ENCODE data around the gene KCTD1. TPM values are rescaled to one million over a fixed set of nuclear protein-coding genes. Genes with fewer than 3 reads are reported as not detected.

The KCTD1 gene
- total and polyA plus RNA-seq, 5 donors, result 31.4 to 51.8 (median 49.1) TPM

GRCh38 chr18:26566874-26567555 lies 18.7 kb upstream of the KCTD1 start:
- no peaks in the 10 kb centered on the region for H3K27me3 ChIP-seq (ENCODE audit: control insufficient read depth, insufficient read depth)
- ATAC-seq (no peak), DNase-seq (no peak)
- H3K27ac ChIP-seq (ENCODE audit: low read length), result no peak overlapping the region
- H3K9me3 ChIP-seq (ENCODE audit: control insufficient read depth, low read length), result no peaks in the 10 kb centered on the region
- H3K4me1 ChIP-seq (ENCODE audit: control insufficient read depth, insufficient read depth, low read length), result no peaks in the 10 kb centered on the region
- H3K4me3 ChIP-seq (ENCODE audit: low read length), result no peak overlapping the region
- 63% methylated on average over 1 of the region's 1 CpG for WGBS
- intact Hi-C loops (cut with DNase I), result no loop called here

- ATAC-seq (peak in 1 of 2 donors; percentile 24), DNase-seq (no peak)
- Histone ChIP-seq H3K27ac (ENCODE audit: low read length) (no peak overlapping the region), H3K27me3 (ENCODE audit: control insufficient read depth, insufficient read depth) (no peaks in the 10 kb centered on the region), H3K9me3 (ENCODE audit: control insufficient read depth, low read length) (no peaks in the 10 kb centered on the region), H3K4me3 (ENCODE audit: low read length) (no peak overlapping the region), H3K4me1 (ENCODE audit: control insufficient read depth, insufficient read depth, low read length) (no peaks in the 10 kb centered on the region)
- intact Hi-C loops (cut with DNase I), result no loop called here
These were observed 17.2 kb upstream of the KCTD1 start for GRCh38 chr18:26565514-26565913.

GRCh38 chr18:26563024-26563423 lies 14.7 kb upstream of the KCTD1 start:
- ATAC-seq (no peak), DNase-seq (no peak)
- H3K9me3 ChIP-seq (ENCODE audit: control insufficient read depth, low read length), result no peaks in the 10 kb centered on the region
- H3K4me3 ChIP-seq (ENCODE audit: low read length), result no peak overlapping the region
- no peaks in the 10 kb centered on the region for H3K4me1 ChIP-seq (ENCODE audit: control insufficient read depth, insufficient read depth, low read length)
- H3K27me3 ChIP-seq (ENCODE audit: control insufficient read depth, insufficient read depth), result no peaks in the 10 kb centered on the region
- intact Hi-C loops (cut with DNase I), result no loop called here
- H3K27ac ChIP-seq (ENCODE audit: low read length), result no peak overlapping the region
- 84% methylated on average over 3 of the region's 3 CpGs for WGBS

GRCh38 chr18:26562568-26562967 lies 14.2 kb upstream of the KCTD1 start:
- intact Hi-C loops (cut with DNase I), result no loop called here

GRCh38 chr18:26561769-26562168 lies 13.4 kb upstream of the KCTD1 start:
- Histone ChIP-seq H3K4me1 (ENCODE audit: control insufficient read depth, insufficient read depth, low read length) (no peaks in the 10 kb centered on the region), H3K9me3 (ENCODE audit: control insufficient read depth, low read length) (no peaks in the 10 kb centered on the region), H3K27me3 (ENCODE audit: control insufficient read depth, insufficient read depth) (no peaks in the 10 kb centered on the region), H3K4me3 (ENCODE audit: low read length) (no peak overlapping the region), H3K27ac (ENCODE audit: low read length) (no peak overlapping the region)
- WGBS, result 91% methylated on average over 5 of the region's 5 CpGs
- intact Hi-C loops (cut with DNase I), result no loop called here
- ATAC-seq (no peak), DNase-seq (no peak)

More at GRCh38 chr18:26562568-26562967, 14.2 kb upstream of the KCTD1 start:
- Histone ChIP-seq H3K4me3 (ENCODE audit: low read length) (no peak overlapping the region), H3K9me3 (ENCODE audit: control insufficient read depth, low read length) (no peaks in the 10 kb centered on the region), H3K27ac (ENCODE audit: low read length) (no peak overlapping the region), H3K4me1 (ENCODE audit: control insufficient read depth, insufficient read depth, low read length) (no peaks in the 10 kb centered on the region), H3K27me3 (ENCODE audit: control insufficient read depth, insufficient read depth) (no peaks in the 10 kb centered on the region)
- WGBS, result 95% methylated on average over 2 of the region's 2 CpGs
- ATAC-seq (no peak), DNase-seq (no peak)

GRCh38 chr18:26556573-26556972 lies 8.2 kb upstream of the KCTD1 start:
- 70% methylated on average over 3 of the region's 3 CpGs for WGBS
- ATAC-seq (no peak), DNase-seq (no peak)
- no peaks in the 10 kb centered on the region for H3K9me3 ChIP-seq (ENCODE audit: control insufficient read depth, low read length)
- H3K4me3 ChIP-seq (ENCODE audit: low read length), result no peak overlapping the region
- H3K27ac ChIP-seq (ENCODE audit: low read length), result no peak overlapping the region
- no peaks in the 10 kb centered on the region for H3K4me1 ChIP-seq (ENCODE audit: control insufficient read depth, insufficient read depth, low read length)
- intact Hi-C loops (cut with DNase I), result loop anchor here in 1 of 4 donors (10.0 kb wide), 1 partner anchor 152 kb away; no protein-coding TSS in a partner anchor
- H3K27me3 ChIP-seq (ENCODE audit: control insufficient read depth, insufficient read depth), result no peaks in the 10 kb centered on the region

GRCh38 chr18:26555804-26556553 lies 7.6 kb upstream of the KCTD1 start:
- no peak overlapping the region for H3K4me3 ChIP-seq (ENCODE audit: low read length)
- no peaks in the 10 kb centered on the region for H3K27me3 ChIP-seq (ENCODE audit: control insufficient read depth, insufficient read depth)
- DNase-seq (no peak), ATAC-seq (no peak)
- intact Hi-C loops (cut with DNase I), result loop anchor here in 1 of 4 donors (10.0 kb wide), 1 partner anchor 151 kb away; no protein-coding TSS in a partner anchor
- H3K9me3 ChIP-seq (ENCODE audit: control insufficient read depth, low read length), result no peaks in the 10 kb centered on the region
- WGBS, result 89% methylated on average over 4 of the region's 4 CpGs
- no peak overlapping the region for H3K27ac ChIP-seq (ENCODE audit: low read length)
- no peaks in the 10 kb centered on the region for H3K4me1 ChIP-seq (ENCODE audit: control insufficient read depth, insufficient read depth, low read length)

- no peak overlapping the region for H3K4me3 ChIP-seq (ENCODE audit: low read length)
- ATAC-seq, result no peak
- intact Hi-C loops (cut with DNase I), result loop anchor here in 1 of 4 donors (5.0 to 10.0 kb wide), 2 partner anchors 98 to 149 kb away; no protein-coding TSS in a partner anchor
- no peak overlapping the region for H3K27ac ChIP-seq (ENCODE audit: low read length)
- no peaks in the 10 kb centered on the region for H3K4me1 ChIP-seq (ENCODE audit: control insufficient read depth, insufficient read depth, low read length)
- no peaks in the 10 kb centered on the region for H3K9me3 ChIP-seq (ENCODE audit: control insufficient read depth, low read length)
- no peaks in the 10 kb centered on the region for H3K27me3 ChIP-seq (ENCODE audit: control insufficient read depth, insufficient read depth)
- no peak for DNase-seq
- WGBS, result 98% methylated on average over 1 of the region's 1 CpG
These were observed 5.6 kb upstream of the KCTD1 start for GRCh38 chr18:26553943-26554342.

- Histone ChIP-seq H3K27me3 (ENCODE audit: control insufficient read depth, insufficient read depth) (no peaks in the 10 kb centered on the region), H3K4me1 (ENCODE audit: control insufficient read depth, insufficient read depth, low read length) (peaks cover 3% of the 10 kb centered on the region), H3K4me3 (ENCODE audit: low read length) (no peak overlapping the region), H3K9me3 (ENCODE audit: control insufficient read depth, low read length) (no peaks in the 10 kb centered on the region), H3K27ac (ENCODE audit: low read length) (no peak overlapping the region)
- 70% methylated on average over 4 of the region's 4 CpGs for WGBS
- ATAC-seq (no peak), DNase-seq (no peak)
- intact Hi-C loops (cut with DNase I), result loop anchor here in 1 of 4 donors (5.0 to 10.0 kb wide), 2 partner anchors 101 to 147 kb away; no protein-coding TSS in a partner anchor
These were observed 3.3 kb upstream of the KCTD1 start for GRCh38 chr18:26551695-26552081.

GRCh38 chr18:26550998-26551694 lies 2.8 kb upstream of the KCTD1 start:
- intact Hi-C loops (cut with DNase I), result loop anchor here in 1 of 4 donors (5.0 to 10.0 kb wide), 2 partner anchors 101 to 146 kb away; no protein-coding TSS in a partner anchor
- ATAC-seq (no peak), DNase-seq (peak; percentile 35 to 70 (median 66))
- no peak overlapping the region for H3K27ac ChIP-seq (ENCODE audit: low read length)
- H3K27me3 ChIP-seq (ENCODE audit: control insufficient read depth, insufficient read depth), result no peaks in the 10 kb centered on the region
- H3K4me3 ChIP-seq (ENCODE audit: low read length), result peak overlapping the region; percentile 92
- H3K4me1 ChIP-seq (ENCODE audit: control insufficient read depth, insufficient read depth, low read length), result peaks cover 3% of the 10 kb centered on the region
- H3K9me3 ChIP-seq (ENCODE audit: control insufficient read depth, low read length), result no peaks in the 10 kb centered on the region
- WGBS, result 24% methylated on average over 28 of the region's 28 CpGs
